ENCODE data around the gene RAPGEF1. TPM values are rescaled to one million over a fixed set of nuclear protein-coding genes. Genes with fewer than 3 reads are reported as not detected.

RAPGEF1 gene
- total RNA-seq, 1 experiment from 2014 or later, result 55.6 TPM

GRCh38 chr9:131635892-131636291, 104.0 kb downstream of the RAPGEF1 start:
- H3K56ac ChIP-seq (ENCODE audit: insufficient read length, low read depth, low read length), result no peak overlapping the region
- no peak overlapping the region for H3K9ac ChIP-seq (ENCODE audit: extremely low read depth, insufficient read length, low read length)
- H3K4me3 Mint-ChIP-seq, result no peak overlapping the region
- H3K27ac ChIP-seq (ENCODE audit: insufficient read length, low read depth, low read length), result no peak overlapping the region
- no peak overlapping the region for H3T11ph ChIP-seq (ENCODE audit: low read length)
- no peak for DNase-seq
- WGBS (ENCODE audit: extremely low coverage, insufficient read length, low lambda C conversion rate), result no CpG with 5 or more reads among the region's 5 CpGs
- no peak overlapping the region for H3K4ac ChIP-seq (ENCODE audit: low read depth, low read length)
- no peak overlapping the region for H3K4me2 ChIP-seq (ENCODE audit: insufficient read depth, insufficient read length, low read length)
- H4K8ac ChIP-seq (replicated peaks; ENCODE audit: insufficient read length, low read depth, low read length), result no peak overlapping the region
- H3K79me2 ChIP-seq (ENCODE audit: insufficient read depth, low read length), result no peaks in the 10 kb centered on the region
- H4K91ac ChIP-seq (ENCODE audit: insufficient read length, low read depth, low read length), result no peak overlapping the region
- H3K27me3 Mint-ChIP-seq (ENCODE audit: low read depth), result no peaks in the 10 kb centered on the region
- H2BK20ac ChIP-seq (ENCODE audit: low read depth, low read length, poor library complexity, severe bottlenecking), result no peak overlapping the region
- no peak overlapping the region for H3K14ac ChIP-seq (ENCODE audit: insufficient read depth, low read length)
- H3K23me2 ChIP-seq (ENCODE audit: insufficient read length, low read depth, low read length, poor library complexity, severe bottlenecking), result no peaks in the 10 kb centered on the region
- no peak overlapping the region for H3K18ac ChIP-seq (ENCODE audit: insufficient read length, low read depth, low read length)
- no peak overlapping the region for H2BK15ac ChIP-seq (ENCODE audit: low read depth, low read length)
- H2BK120ac ChIP-seq (ENCODE audit: low read depth, low read length, poor library complexity, severe bottlenecking), result no peak overlapping the region
- H2AFZ ChIP-seq (ENCODE audit: low read length), result no peak overlapping the region
- H2BK5ac ChIP-seq (ENCODE audit: insufficient read length, low read length), result no peak overlapping the region
- no peak overlapping the region for H3K23ac ChIP-seq (ENCODE audit: insufficient read length, low read depth, low read length)
- no peaks in the 10 kb centered on the region for H3K9me3 Mint-ChIP-seq
- TF ChIP-seq CTCF (conservative IDR thresholded peaks at IDR 0.05), result no peak
- peaks cover 3% of the 10 kb centered on the region; the same call in 1 of the 2 replicates for H3K4me1 ChIP-seq (ENCODE audit: insufficient read depth, low read length)
- no peaks in the 10 kb centered on the region for H4K20me1 ChIP-seq (ENCODE audit: control insufficient read depth, insufficient read depth, insufficient read length)
- no peaks in the 10 kb centered on the region for H3K9me3 ChIP-seq (ENCODE audit: control insufficient read depth, low read depth, low read length)
- peaks cover 27 to 36% of the 10 kb centered on the region in 2 experiments for H3K4me1 Mint-ChIP-seq
- no peak overlapping the region for H4K5ac ChIP-seq (ENCODE audit: insufficient read length, low read depth, low read length)
- peaks cover 6 to 19% (median 10%) of the 10 kb centered on the region in 3 experiments for H3K36me3 Mint-ChIP-seq (ENCODE audit: insufficient read depth in 1 of 3, low read depth in 3 of 3)
- H3K79me1 ChIP-seq (ENCODE audit: insufficient read depth, low read depth, low read length, poor library complexity, severe bottlenecking), result no peaks in the 10 kb centered on the region
- no peaks in the 10 kb centered on the region for H3K27me3 ChIP-seq (ENCODE audit: insufficient read depth, low read length)
- H2BK12ac ChIP-seq (ENCODE audit: insufficient read length, low read depth, low read length), result no peak overlapping the region
- H2AK5ac ChIP-seq (ENCODE audit: insufficient read length, low read length), result no peak overlapping the region
- no peak overlapping the region; a peak in 1 of 7 replicates for H3K27ac Mint-ChIP-seq

Data from H9 (cell line).